NCI-H446 (cell line): ENCODE data around the gene ME3.
"Not testable (repeated sequence)": the region's sequence is repeated elsewhere in the genome, so short reads cannot be mapped to it uniquely, and the experiment has no call there.

ENCODE experiments used
- DNase-seq, 2 experiments: peaks; one replicate each; lab custom pipeline; 2025; lab: John Stamatoyannopoulos, UW

ME3 gene

DNA sequence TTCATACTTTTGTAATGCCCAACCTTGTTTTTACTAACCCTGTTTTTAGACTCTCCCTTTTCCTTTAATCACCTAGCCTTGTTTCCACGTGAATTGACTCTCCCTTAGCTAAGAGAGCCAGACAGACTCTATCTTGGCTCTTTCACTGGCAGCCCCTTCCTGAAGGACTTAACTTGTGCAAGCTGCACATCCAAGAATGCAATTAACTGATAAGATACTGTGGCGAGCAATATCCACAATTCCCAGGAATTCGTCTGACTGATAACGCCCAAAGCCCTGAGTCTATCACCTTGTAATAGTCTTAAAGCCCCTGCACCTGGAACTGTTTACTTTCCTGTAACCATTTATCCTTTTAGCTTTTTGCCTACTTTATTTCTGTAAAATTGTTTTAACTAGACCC, 248.9 kb downstream of the ME3 start:
- not testable (repeated sequence) for DNase-seq

DNA sequence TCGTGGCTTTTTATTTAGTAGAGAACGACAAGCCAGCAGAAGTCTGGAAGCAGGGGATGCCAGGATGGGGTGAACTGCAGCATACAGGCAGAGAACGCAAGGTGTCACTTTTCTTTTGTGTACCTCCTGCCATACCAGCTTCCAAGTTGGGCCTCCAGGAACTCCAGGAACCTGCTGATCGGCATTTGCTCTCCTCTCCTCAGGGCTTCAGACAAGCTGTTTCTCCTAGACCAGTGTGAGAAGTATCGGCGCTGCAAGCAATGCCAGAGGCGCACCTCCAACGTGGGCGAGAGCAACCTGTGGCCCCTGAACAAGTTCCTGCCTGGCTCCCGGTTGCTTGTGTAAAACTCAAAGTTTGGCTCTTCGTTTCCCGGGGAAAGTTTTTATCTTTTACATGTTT, 250.0 kb downstream of the ME3 start:
- no peak for DNase-seq

DNA sequence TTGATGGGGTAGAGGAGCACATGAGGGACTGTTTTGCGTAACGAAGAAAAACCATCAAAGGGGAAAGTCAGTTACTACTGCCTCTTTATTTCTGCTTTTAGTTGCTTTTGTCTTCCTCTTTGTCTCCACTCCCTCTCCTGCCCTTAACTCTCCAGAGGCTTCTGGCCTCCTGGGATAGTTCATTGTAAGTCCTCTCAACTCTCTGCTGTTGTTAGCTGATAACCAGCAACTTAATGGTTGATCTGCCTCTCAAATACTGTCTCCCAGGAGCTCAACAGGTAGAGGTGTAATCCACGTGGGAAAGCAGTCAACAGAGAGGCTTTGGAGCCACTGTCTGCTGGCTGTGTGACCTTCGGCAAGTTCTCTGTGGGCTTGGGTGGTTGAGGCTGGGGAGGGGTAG, 250.5 kb downstream of the ME3 start:
- no peak for DNase-seq

DNA sequence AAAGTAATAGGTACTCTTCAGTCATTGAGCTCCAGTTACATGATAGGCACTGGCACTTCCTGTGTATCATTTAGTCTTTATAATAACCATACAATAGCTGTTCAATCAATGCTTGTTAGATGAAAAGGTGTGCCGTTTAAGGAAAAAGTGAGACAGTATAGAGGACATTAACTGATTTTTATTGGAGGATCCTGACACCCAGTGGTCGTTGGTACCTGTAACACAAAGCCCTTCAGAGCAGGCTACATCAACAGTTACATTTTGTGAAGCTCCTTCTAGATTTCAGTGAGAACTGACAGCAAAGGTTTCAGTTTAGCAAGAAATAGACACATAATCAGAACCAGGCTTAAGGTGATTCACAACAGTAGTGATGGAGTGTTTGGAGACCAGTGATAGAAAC, 253.5 kb downstream of the ME3 start:
- DNase-seq = peak in 1 of 2 experiments; percentile 21

DNA sequence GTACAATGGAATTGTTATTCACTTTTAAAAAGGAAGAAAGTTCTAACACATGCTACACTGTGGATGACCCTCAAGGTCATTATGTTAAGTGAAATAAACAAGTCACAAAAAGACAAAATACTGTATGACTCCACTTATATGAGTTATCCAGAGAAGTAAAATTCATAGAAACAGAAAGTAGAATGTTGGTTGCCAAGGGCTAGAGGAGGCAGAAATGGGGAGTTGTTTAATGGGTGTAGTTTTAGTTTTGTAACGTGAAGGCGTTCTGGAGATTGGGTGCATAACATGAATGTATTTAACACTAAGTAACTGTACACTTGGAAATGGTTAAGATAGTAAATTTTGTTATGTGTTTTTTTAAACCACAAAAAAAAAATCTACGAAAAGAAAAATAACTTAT, 253.9 kb downstream of the ME3 start:
- DNase-seq = no peak

DNA sequence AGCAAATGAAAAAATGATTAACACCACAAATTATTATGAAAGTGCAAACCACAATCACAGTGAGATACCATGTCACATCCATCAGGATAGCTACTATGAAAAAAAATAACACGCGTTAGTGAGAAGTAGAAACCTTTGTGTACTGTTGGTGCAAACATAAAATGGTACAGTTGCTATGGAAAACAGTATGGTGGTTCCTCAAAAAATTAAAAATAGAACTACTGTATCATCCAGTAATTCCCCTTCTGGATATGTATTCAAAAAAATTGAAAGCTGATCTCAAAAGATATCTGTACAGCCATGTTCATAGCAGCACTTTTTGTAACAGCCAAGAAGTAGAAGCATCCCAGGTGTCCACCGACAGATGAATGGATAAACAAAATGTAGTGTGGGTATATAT, 254.3 kb downstream of the ME3 start:
- DNase-seq = no peak

DNA sequence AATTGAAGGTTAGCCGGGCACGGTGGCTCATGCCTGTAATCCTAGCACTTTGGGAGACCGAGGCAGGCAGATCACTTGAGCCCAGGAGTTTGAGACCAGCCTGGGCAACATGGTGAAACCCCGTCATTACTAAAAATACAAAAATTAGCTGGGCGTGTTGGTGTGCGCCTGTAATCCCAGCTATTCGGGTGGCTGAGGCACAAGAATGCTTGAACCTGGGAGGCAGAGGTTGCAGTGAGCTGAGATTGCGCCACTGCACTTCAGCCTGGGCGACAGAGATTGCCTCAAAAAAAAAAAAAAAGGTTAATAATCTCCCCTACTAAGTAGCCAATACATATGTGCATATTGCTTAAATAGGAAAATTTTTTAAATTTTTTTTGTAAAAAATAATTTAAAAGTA, 255.5 kb downstream of the ME3 start:
- DNase-seq = not testable (repeated sequence)

DNA sequence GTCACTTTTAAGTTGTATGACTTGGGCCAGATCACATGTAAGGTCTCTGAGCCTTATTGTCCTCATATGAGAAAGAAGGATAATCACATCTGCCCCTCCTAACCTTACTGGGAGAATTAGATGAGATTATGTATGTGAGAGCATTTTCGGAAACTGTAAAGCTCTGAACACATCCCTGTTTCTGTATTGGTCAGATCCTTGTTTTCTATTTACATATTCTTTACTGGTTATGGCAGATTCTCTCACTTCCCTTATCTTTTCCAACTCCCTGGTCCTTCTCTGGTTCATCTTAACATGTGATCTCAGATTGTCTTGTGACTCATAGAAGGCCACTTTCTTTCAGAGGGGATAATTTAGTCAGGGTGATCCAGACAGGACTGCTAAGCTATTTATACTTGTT, 255.9 kb downstream of the ME3 start:
- DNase-seq = no peak

DNA sequence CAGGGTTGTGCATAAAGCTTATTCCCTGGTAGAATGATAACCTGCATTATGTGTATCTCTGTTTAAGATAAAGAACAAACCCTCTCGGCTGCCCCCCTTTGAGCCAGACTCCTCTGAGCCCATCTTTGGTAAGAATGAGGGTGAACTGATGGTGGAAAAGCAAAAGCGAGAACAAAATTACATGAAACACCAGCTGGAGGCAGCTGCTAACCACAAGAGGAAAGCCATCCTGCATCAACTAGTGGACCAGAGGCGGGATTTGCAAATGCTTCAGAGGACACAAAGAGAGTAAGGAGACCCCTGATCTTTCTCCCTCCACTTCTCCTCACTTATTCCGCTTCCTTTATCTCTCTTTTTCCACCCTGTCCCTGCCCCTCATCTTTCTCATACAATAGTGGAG, 257.4 kb downstream of the ME3 start:
- DNase-seq = no peak

DNA sequence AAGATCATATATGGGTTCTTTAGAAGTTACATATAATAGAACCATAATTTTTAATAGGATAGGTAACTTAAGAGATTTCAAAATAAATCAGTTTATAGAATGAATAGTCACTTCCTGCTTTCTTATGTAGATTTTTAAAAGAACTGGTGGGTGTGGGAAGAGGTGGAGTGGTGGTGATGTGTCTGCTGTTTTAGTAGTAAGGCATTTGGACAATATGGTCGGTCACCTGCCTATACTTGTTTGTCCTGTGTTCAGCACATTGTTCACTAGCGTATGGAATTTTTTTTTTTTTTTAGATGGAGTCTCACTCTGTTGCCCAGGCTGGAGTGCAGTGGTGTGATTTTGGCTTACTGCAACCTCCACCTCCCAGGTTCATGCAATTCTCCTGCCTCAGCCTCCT, 258.4 kb downstream of the ME3 start:
- no peak for DNase-seq

DNA sequence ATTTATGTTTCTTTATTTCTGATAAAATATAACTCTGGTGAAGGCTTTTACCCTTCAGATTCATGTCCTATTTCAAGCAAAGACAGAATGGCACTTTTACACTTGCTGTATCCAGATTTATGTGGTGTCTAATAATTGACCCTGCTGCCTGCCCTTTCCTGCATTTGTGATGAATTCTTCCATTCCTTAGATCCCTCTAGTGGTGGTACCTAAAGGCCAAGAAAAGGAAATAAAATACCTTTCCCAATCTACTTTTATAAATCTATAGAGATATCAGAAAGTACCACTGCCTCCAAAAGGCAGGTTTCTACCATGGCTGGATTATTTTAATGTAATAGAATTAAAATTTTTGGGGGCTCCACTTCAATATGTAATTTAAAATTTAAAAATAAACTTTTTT, 263.6 kb downstream of the ME3 start:
- no peak for DNase-seq

DNA sequence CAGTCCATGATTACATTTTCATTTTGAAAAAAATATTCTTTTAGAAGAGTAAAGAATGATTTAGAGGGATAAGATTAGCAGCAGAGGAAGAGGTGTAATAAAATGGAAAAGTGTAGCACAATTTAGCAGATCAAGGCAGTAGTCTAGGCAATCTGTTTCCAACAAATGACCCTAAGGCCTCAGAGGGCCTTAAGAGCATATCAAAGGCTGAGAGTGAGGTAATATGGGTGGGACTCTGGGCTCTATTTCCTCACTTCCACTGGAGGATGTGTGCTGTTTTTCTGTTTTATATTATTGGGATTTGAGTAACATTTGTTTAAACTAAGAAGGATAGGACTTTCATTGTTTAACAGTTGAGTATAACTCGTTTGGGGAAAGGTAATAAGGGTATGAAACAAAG, 269.0 kb downstream of the ME3 start:
- DNase-seq = no peak

DNA sequence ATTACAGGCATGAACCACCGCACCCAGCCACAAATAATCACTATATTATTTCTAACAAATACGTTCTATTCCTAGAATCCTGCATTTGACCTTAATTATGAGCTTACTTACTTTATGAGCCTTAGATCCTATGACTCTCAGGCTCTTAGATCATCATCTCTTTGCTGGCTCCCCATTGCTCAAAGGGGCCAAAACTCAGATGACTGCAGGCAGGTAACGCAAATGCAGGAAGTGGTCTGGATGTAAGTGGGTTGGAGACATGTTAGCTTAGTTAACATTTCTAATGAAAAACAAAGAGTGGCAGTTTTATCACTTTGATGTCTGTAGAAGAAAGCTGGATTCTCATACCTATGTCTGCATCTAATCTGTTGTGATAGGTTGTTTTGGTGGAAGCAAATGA, 274.3 kb downstream of the ME3 start:
- no peak for DNase-seq

DNA sequence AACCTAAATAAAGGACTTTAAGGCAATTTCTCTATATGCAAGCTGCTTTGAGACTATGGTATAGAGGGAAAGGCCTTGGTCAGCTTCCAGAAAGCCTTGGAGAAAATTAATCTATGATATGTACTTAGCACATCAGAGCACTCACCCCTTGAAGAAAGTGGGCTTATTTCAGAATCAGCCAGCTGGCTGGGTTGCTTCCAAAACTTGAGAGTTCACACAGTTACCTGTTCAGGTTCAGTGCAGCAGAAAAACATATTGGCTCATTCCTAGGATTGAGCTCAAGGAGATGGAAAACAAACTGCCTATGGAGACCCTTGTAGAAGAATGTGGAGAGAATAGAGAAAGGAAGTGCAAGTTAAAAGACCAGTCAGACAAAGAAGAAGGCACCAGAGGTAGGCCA, 275.1 kb downstream of the ME3 start:
- no peak for DNase-seq

DNA sequence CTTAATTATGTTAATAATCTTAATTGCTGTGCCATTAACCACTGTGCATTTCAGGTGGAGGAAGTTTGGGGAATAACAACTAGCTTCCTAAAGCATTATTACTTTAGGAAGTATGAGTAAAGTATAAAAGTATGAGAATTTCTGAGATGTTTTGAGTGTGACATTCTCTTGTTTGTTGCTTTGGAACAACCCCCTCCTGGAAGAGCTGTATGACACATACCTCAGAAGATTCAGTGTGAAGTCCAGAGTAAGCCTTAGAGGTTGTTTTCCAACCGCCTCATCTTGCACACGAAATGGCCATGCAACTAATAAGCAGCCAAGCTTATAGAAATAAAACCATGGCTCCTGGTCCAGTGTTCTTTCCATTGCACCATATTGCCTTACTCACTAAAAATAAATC, 276.0 kb downstream of the ME3 start:
- DNase-seq = no peak

DNA sequence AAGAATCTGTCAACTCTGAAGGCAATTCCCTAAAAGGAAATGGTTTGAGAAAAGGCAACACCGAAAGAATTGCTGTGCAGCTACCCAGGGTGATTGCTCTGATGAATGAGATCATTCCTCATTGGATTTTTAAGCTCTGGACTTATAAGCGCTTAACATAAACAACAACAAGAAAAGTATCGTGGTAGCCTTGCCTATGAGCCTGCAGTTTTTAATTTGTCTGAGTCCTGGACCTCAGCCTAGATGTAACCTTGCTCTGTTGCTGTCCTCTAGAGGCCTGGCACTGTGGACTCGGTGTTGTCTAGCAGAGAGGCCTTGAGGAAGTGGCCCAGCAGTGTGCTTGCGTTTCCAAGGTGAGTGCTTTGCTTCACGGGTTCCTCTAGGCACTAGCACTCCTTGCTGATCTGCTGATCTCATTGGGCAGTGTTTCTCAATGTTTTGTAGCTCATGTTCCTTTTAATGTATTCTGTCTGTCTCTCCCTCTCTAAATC, 277.3 kb downstream of the ME3 start:
- no peak for DNase-seq
